Measurements from ENCODE around the gene HDAC4. TPM values are rescaled to one million over a fixed set of nuclear protein-coding genes. Genes with fewer than 3 reads are reported as not detected.

The HDAC4 gene
- polyA plus RNA-seq, 6 donors from 2014 or later = 1.5 to 6.8 (median 2.8) TPM; not detected in 1

- Mint-ChIP-seq H3K9me3 (peaks cover 0 to 2% (median 0%) of the 10 kb centered on the region in 7 donors), H3K27ac (no peak overlapping the region), H3K4me3 (no peak overlapping the region), H3K27me3 (peaks cover 32 to 56% (median 41%) of the 10 kb centered on the region in 3 donors), H3K36me3 (no peaks in the 10 kb centered on the region), H3K4me1 (no peaks in the 10 kb centered on the region)
- ATAC-seq (ENCODE audit: low read depth in 2 of 2) (no peak), DNase-seq (no peak)
Observed at GRCh38 chr2:239420082-239420481, 19.3 kb upstream of the HDAC4 start.

GRCh38 chr2:239418918-239419317 lies 18.1 kb upstream of the HDAC4 start:
- no peak overlapping the region for H3K4me3 Mint-ChIP-seq
- no peak overlapping the region for H3K27ac Mint-ChIP-seq
- H3K36me3 Mint-ChIP-seq = peaks cover 0 to 6% of the 10 kb centered on the region in 2 donors
- DNase-seq = no peak
- H3K27me3 Mint-ChIP-seq = peaks cover 32 to 59% (median 41%) of the 10 kb centered on the region in 3 donors
- no peaks in the 10 kb centered on the region for H3K4me1 Mint-ChIP-seq
- no peak for ATAC-seq (ENCODE audit: low read depth in 2 of 2)
- peaks cover 2 to 5% (median 3%) of the 10 kb centered on the region in 7 donors for H3K9me3 Mint-ChIP-seq

- ATAC-seq (ENCODE audit: low read depth in 2 of 2) = no peak
- Mint-ChIP-seq H3K9me3 (peaks cover 4 to 35% (median 12%) of the 10 kb centered on the region in 7 donors), H3K36me3 (peaks cover 17 to 19% of the 10 kb centered on the region in 2 donors), H3K4me3 (no peak overlapping the region), H3K27ac (peak overlapping the region in 2 of 6 donors; percentile 30 to 40), H3K27me3 (peaks cover 40 to 62% (median 50%) of the 10 kb centered on the region in 3 donors), H3K4me1 (no peaks in the 10 kb centered on the region)
- DNase-seq = no peak
Observed at GRCh38 chr2:239412905-239413603, 12.2 kb upstream of the HDAC4 start.

- peak overlapping the region in 1 of 8 donors; percentile 35 for H3K4me3 Mint-ChIP-seq
- H3K36me3 Mint-ChIP-seq = peaks cover 17 to 19% of the 10 kb centered on the region in 2 donors
- H3K27ac Mint-ChIP-seq = no peak overlapping the region
- no peak for ATAC-seq (ENCODE audit: low read depth in 2 of 2)
- no peaks in the 10 kb centered on the region for H3K4me1 Mint-ChIP-seq
- peaks cover 4 to 35% (median 12%) of the 10 kb centered on the region in 7 donors for H3K9me3 Mint-ChIP-seq
- H3K27me3 Mint-ChIP-seq = peaks cover 34 to 57% (median 48%) of the 10 kb centered on the region in 3 donors
- DNase-seq = no peak
Observed at GRCh38 chr2:239411549-239412319, 10.9 kb upstream of the HDAC4 start.

- Mint-ChIP-seq H3K36me3 (peaks cover 17 to 19% of the 10 kb centered on the region in 2 donors), H3K4me1 (no peaks in the 10 kb centered on the region), H3K27ac (no peak overlapping the region), H3K4me3 (no peak overlapping the region), H3K9me3 (peaks cover 4 to 35% (median 12%) of the 10 kb centered on the region in 7 donors), H3K27me3 (peaks cover 34 to 56% (median 46%) of the 10 kb centered on the region in 3 donors)
- DNase-seq = no peak
- no peak for ATAC-seq (ENCODE audit: low read depth in 2 of 2)
Observed at GRCh38 chr2:239411117-239411516, 10.3 kb upstream of the HDAC4 start.

GRCh38 chr2:239409976-239410375 lies 9.2 kb upstream of the HDAC4 start:
- no peaks in the 10 kb centered on the region for H3K4me1 Mint-ChIP-seq
- peaks cover 4 to 35% (median 12%) of the 10 kb centered on the region in 7 donors for H3K9me3 Mint-ChIP-seq
- ATAC-seq (ENCODE audit: low read depth in 2 of 2) (no peak), DNase-seq (no peak)
- peaks cover 17 to 19% of the 10 kb centered on the region in 2 donors for H3K36me3 Mint-ChIP-seq
- peaks cover 35 to 54% (median 51%) of the 10 kb centered on the region in 3 donors for H3K27me3 Mint-ChIP-seq
- H3K4me3 Mint-ChIP-seq = no peak overlapping the region
- H3K27ac Mint-ChIP-seq = no peak overlapping the region

GRCh38 chr2:239407112-239407511 lies 6.3 kb upstream of the HDAC4 start:
- Mint-ChIP-seq H3K27me3 (peaks cover 23 to 51% (median 45%) of the 10 kb centered on the region in 3 donors), H3K27ac (no peak overlapping the region), H3K36me3 (peaks cover 9 to 11% of the 10 kb centered on the region in 2 donors), H3K4me3 (no peak overlapping the region), H3K9me3 (peaks cover 2 to 21% (median 5%) of the 10 kb centered on the region in 7 donors), H3K4me1 (peaks cover 0 to 9% (median 8%) of the 10 kb centered on the region in 3 donors)
- DNase-seq (no peak), ATAC-seq (ENCODE audit: low read depth in 2 of 2) (no peak)

- ATAC-seq (ENCODE audit: low read depth in 2 of 2) (no peak), DNase-seq (no peak)
- peaks cover 0 to 12% (median 12%) of the 10 kb centered on the region in 3 donors for H3K4me1 Mint-ChIP-seq
- H3K4me3 Mint-ChIP-seq = no peak overlapping the region
- no peak overlapping the region for H3K27ac Mint-ChIP-seq
- peaks cover 6 to 11% of the 10 kb centered on the region in 2 donors for H3K36me3 Mint-ChIP-seq
- peaks cover under 1 to 19% (median 4%) of the 10 kb centered on the region in 7 donors for H3K9me3 Mint-ChIP-seq
- peaks cover 21 to 46% (median 42%) of the 10 kb centered on the region in 3 donors for H3K27me3 Mint-ChIP-seq
Observed at GRCh38 chr2:239406316-239406995, 5.6 kb upstream of the HDAC4 start.

- H3K27me3 Mint-ChIP-seq = peaks cover 15 to 35% (median 29%) of the 10 kb centered on the region in 3 donors
- peaks cover 0 to 11% (median 0%) of the 10 kb centered on the region in 7 donors for H3K9me3 Mint-ChIP-seq
- H3K36me3 Mint-ChIP-seq = peaks cover 0 to 5% of the 10 kb centered on the region in 2 donors
- H3K27ac Mint-ChIP-seq = no peak overlapping the region
- ATAC-seq (ENCODE audit: low read depth in 2 of 2) (no peak), DNase-seq (no peak)
- H3K4me1 Mint-ChIP-seq = peaks cover 3 to 12% (median 12%) of the 10 kb centered on the region in 3 donors
- no peak overlapping the region for H3K4me3 Mint-ChIP-seq
Observed at GRCh38 chr2:239405071-239405470, 4.3 kb upstream of the HDAC4 start.

- Mint-ChIP-seq H3K9me3 (no peaks in the 10 kb centered on the region), H3K4me1 (peaks cover 10 to 25% (median 19%) of the 10 kb centered on the region in 3 donors), H3K27me3 (peaks cover 7 to 13% (median 12%) of the 10 kb centered on the region in 3 donors), H3K27ac (peak overlapping the region in 5 of 6 donors; percentile 98 to 100 (median 99)), H3K4me3 (peak overlapping the region; percentile 49 to 99 (median 94)), H3K36me3 (no peaks in the 10 kb centered on the region)
- DNase-seq (no peak), ATAC-seq (ENCODE audit: low read depth in 2 of 2) (no peak)
Observed at GRCh38 chr2:239402666-239403065, 1.8 kb upstream of the HDAC4 start.

- DNase-seq (no peak), ATAC-seq (ENCODE audit: low read depth in 2 of 2) (peak; percentile 7 to 10)
- Mint-ChIP-seq H3K9me3 (no peaks in the 10 kb centered on the region), H3K4me1 (peaks cover 11 to 32% (median 21%) of the 10 kb centered on the region in 3 donors), H3K27ac (peak overlapping the region; percentile 98 to 100 (median 100)), H3K36me3 (no peaks in the 10 kb centered on the region), H3K4me3 (peak overlapping the region; percentile 91 to 99 (median 94)), H3K27me3 (peaks cover 7 to 11% (median 10%) of the 10 kb centered on the region in 3 donors)
Observed at GRCh38 chr2:239401881-239402233, 1.0 kb upstream of the HDAC4 start.

- Mint-ChIP-seq H3K27ac (peak overlapping the region; percentile 98 to 100 (median 100)), H3K36me3 (no peaks in the 10 kb centered on the region), H3K4me1 (peaks cover 11 to 35% (median 25%) of the 10 kb centered on the region in 3 donors), H3K9me3 (no peaks in the 10 kb centered on the region), H3K4me3 (peak overlapping the region; percentile 91 to 99 (median 94)), H3K27me3 (peaks cover 7 to 10% (median 7%) of the 10 kb centered on the region in 3 donors)
- DNase-seq = peak; percentile 100
- ATAC-seq (ENCODE audit: low read depth in 2 of 2) = peak; percentile 79 to 83
Observed at GRCh38 chr2:239401067-239401880, 454 bp upstream of the HDAC4 start.
